Fibroblast of the aortic adventitia (primary cell): Measurements from ENCODE around the gene CAPRIN1. TPM values are rescaled to one million over a fixed set of nuclear protein-coding genes. Genes with fewer than 3 reads are reported as not detected.

ENCODE experiments used
- DNase-seq: peaks from one replicate; pipeline ENCODE4 v3.0.0-alpha.2; 2010; ENCODE audit warnings: low read depth
- H3K4me3 ChIP-seq: 2 replicates; pipeline ENCODE4 v1.5.1; 2011; ENCODE audit warnings: low read depth, mild to moderate bottlenecking, control low read depth, low read length, moderate library complexity
- total RNA-seq: library from RNA; depleted of rRNA; stranded (reverse); fragments of >200 nt; gene quantifications from 2 replicates; pipeline ENCODE4 v1.2.3, GENCODE V29; 2012; ENCODE audit warnings: low replicate concordance
- TF ChIP-seq, protein P1 (sequence below): IDR thresholded peaks from 2 replicates; pipeline ENCODE4 v1.5.1; 2011; ENCODE audit warnings: mild to moderate bottlenecking, low read length, control low read depth, inconsistent platforms; ENCODE audit not compliant: insufficient read depth

The CAPRIN1 gene
- total RNA-seq, 1 donor, result 295 TPM

DNA sequence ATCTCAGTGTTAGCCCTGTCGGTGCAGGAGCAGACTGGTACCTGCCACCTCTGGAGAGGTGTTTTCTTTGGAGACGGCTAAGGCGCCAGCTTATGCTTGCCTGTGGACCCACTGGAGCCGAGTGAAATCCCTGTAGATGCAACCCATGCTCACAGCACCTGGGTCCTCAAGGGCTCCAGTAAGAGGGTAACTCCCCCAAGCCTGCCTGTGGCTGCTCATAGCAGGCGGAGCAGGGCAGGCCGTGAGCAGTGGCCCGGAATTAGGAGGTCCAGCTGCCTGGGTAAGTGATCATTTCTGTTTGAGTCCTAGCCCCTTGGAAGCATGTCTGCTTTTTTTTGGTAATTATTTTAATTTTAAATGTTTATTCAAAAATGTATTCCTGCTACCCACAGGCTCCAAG, 97.7 kb downstream of the CAPRIN1 start:
- TF ChIP-seq, protein P1, sequence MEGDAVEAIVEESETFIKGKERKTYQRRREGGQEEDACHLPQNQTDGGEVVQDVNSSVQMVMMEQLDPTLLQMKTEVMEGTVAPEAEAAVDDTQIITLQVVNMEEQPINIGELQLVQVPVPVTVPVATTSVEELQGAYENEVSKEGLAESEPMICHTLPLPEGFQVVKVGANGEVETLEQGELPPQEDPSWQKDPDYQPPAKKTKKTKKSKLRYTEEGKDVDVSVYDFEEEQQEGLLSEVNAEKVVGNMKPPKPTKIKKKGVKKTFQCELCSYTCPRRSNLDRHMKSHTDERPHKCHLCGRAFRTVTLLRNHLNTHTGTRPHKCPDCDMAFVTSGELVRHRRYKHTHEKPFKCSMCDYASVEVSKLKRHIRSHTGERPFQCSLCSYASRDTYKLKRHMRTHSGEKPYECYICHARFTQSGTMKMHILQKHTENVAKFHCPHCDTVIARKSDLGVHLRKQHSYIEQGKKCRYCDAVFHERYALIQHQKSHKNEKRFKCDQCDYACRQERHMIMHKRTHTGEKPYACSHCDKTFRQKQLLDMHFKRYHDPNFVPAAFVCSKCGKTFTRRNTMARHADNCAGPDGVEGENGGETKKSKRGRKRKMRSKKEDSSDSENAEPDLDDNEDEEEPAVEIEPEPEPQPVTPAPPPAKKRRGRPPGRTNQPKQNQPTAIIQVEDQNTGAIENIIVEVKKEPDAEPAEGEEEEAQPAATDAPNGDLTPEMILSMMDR, result no peak
- H3K4me3 ChIP-seq, result no peak overlapping the region
- DNase-seq, result no peak

DNA sequence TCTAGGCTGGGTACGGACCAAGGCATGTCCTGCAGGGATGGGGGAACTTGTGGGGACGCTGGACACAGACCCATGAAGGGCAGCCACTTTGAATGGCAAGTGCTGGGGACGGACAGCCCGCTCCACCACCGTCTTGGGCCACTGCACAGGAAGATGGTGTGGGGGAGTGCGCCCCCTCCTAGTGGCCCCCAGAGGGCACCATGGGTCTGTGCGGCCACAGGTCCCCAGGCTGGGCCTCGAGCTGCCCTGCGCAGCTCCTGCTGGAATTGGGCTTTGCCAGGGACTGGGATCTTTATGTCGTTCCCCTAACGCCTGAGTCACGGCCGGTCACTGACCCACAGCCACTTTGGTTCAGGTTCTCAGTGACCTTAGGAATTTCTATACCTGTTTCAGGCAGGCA, 98.3 kb downstream of the CAPRIN1 start:
- TF ChIP-seq, protein P1, result peak; percentile 43

DNA sequence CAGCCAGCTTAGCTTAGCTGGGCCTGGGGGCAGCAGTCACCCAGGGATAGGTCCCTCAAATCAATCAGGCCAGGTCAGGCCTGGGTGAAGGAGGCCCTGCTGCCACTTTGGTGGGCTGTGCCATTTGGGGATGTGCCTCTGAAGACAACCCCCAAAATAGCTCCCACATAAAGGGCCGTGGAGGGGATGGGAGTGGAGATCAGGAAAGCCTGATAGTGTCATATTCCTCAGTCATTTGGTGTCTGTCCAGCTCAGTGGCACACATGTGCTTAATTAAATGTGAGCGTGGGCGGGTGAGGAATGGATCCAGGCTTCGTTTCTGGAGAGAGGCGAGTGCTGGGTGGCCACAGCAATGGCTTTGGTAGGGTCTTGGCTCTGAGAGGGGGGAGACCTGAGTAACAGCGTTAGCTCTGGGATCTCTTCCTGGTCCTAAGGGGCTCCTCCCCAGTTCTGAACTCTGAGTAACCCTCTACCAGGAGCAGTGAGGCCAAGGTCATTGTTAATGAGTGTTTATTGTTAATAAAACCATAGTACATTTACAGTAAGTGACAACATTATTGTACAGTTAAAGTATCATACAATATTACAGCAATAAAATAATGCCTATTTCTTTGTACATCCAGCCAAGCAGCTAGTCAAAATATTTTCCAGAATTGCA, 99.1 kb downstream of the CAPRIN1 start:
- TF ChIP-seq, protein P1, result no peak
- H3K4me3 ChIP-seq, result no peak overlapping the region
- DNase-seq, result no peak

More for the DNA sequence above, 98.3 kb downstream of the CAPRIN1 start:
- H3K4me3 ChIP-seq, result no peak overlapping the region
- peak; percentile 13 for DNase-seq

Other genes starting within 250 kb of the CAPRIN1 start
- gene LMO2, start 159.7 kb upstream of the CAPRIN1 start, total RNA-seq, result 5.6 and 21.8 TPM in 2 replicates
- gene NAT10, start 53.9 kb downstream of the CAPRIN1 start, total RNA-seq, result 27.3 and 29.3 TPM in 2 replicates